LNCAP (cell line): Measurements from ENCODE around the gene SLC22A23.

Source experiments
- TF ChIP-seq, protein P1 (sequence below): fragments of 450-650 bp; IDR thresholded peaks from 2 replicates; pipeline ENCODE4 v1.5.1; 2017; ENCODE audit warnings: mild to moderate bottlenecking

SLC22A23 gene

DNA sequence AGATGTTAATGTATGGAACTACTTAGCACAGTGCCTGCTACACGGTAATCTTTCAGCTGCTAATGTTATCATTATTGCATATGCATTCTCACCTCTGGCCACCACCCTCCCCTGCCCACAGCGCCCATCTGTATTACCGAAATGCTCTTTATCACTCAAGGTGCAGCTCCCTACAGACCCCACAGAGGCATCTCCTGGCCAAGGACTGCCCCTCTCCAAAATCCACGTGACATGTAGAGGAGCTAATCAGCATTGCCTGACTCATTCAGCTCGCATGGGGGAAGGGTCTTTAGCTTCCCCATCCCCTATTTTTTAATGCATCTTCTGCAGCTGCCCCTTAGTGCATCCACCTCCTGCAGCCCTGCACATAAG is 41.8 kb downstream of the SLC22A23 start:
- TF ChIP-seq, protein P1, sequence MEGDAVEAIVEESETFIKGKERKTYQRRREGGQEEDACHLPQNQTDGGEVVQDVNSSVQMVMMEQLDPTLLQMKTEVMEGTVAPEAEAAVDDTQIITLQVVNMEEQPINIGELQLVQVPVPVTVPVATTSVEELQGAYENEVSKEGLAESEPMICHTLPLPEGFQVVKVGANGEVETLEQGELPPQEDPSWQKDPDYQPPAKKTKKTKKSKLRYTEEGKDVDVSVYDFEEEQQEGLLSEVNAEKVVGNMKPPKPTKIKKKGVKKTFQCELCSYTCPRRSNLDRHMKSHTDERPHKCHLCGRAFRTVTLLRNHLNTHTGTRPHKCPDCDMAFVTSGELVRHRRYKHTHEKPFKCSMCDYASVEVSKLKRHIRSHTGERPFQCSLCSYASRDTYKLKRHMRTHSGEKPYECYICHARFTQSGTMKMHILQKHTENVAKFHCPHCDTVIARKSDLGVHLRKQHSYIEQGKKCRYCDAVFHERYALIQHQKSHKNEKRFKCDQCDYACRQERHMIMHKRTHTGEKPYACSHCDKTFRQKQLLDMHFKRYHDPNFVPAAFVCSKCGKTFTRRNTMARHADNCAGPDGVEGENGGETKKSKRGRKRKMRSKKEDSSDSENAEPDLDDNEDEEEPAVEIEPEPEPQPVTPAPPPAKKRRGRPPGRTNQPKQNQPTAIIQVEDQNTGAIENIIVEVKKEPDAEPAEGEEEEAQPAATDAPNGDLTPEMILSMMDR: no peak

DNA sequence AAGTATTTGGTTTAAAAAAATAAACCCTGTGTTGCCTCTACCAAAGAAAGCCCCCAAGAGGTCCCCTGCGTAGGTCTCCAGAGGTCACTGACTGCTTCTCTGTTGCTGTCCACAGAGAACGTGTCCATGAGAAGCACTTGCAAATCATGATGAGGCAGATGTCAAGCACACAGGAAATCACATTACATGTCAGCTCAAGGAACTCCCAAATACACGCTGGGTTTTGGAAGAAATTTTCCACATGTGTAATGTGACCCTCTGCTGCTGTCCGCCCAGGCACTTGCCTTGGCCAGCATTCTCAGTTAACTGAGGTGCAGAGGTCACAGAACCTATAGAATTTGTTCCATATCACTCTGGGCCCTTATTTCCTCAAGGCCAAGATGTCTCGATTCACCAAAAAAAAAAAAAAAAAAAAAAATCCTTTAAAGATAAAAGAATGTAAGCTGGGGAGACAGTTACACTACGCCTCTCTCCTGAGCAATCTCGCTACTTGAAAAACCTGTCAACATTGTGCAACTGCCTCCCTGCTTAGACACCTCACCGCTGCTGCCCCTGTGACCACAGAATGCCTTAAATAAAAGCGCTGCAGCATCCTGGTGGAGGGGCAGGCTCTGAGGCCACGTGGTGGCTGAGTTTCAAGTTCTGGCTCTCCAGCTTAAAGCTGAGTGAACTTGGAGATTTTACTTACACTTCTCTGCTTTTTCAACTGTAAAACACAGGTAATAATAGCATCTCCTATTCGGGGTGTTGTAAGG is 42.3 kb downstream of the SLC22A23 start:
- TF ChIP-seq, protein P1: no peak

DNA sequence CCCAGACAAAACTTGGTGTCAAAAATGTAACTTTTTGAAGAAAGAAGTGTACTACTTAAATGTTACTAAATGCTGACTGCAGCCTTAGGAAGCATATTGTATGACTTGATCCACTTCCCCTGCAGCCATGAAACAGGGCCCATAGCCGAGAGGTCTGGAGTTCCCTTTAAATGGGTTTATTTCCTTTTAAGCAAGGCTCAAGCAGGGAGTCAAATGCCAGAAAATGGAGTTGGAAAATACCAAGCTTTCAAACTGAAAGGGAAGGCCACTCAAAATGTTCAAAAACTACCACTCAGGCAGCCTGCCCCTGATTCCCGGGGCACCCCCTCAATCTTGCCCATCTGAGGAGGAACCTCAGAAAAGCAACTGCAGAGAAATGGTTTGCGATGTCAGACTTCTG is 43.3 kb downstream of the SLC22A23 start:
- TF ChIP-seq, protein P1: no peak

DNA sequence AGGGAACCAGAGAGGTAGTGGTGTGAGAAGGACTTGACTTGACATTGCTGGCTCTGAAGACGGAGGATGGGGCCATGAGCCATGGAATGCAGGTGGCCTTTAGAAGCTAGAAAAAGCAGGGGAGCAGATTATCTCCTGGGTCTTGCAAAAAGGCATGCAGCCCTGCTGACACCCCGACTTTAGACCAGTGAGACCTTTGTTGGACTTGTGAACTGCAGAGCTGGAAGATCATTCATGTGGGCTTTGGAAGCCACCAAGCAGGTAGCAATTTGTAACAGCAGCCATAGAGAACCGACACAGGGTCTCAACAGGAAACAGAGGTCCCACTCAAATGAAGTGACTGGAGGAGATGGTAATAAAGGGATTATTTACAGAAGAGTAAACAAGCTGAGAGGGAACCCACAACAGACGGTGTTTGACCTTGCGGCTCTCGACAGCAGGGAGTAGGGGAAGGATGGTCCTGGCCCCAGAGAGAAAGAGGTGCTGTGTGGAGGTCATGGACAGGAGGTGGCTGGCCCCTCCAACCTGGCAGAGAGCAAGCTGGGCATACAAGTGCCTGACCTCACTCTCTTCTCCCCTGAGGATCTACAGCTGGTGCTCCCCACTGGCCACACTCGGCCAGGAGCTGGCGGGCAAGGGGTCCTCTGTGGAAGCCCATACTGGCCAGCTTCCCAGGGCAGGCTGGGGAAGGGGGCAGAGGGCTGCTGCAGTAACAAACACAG is 43.9 kb downstream of the SLC22A23 start:
- TF ChIP-seq, protein P1: no peak

DNA sequence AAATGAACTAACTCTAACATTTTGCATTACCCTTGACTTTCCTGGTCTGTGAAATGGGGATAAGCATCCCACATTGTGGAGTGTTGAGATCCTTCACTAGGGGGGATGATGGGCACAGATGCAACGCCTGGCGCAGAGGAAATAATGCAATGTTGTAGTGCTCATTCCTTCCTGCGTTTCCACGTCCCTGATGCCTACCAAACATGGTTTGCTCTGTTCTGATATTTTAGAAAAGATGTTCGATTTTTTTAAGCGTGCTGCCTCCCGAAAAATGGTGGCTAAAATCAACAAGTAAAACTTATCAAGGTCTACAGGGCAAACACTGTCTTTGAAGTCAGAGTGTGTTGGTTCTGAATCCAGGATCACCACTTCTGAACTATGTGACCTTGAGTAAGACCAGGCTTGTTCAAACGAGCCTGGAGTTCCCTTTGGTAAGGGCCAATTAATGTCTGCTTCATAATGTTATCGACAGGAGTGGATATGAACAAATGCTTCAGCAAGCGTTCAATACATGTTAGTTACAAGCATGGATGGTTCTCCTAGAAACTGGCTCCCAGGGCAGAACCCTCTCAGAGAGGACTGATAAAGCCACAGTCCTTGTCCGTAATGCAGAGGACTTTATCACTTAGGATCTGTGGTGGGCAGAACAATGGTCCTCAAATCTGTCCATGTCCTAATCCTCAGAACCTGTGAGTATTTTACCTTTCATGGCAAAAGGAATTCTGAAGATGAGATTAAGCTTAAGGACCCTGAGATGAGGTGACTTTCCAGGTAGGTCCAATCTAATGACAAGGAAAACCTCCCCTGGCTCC is 44.7 kb downstream of the SLC22A23 start:
- TF ChIP-seq, protein P1: no peak

DNA sequence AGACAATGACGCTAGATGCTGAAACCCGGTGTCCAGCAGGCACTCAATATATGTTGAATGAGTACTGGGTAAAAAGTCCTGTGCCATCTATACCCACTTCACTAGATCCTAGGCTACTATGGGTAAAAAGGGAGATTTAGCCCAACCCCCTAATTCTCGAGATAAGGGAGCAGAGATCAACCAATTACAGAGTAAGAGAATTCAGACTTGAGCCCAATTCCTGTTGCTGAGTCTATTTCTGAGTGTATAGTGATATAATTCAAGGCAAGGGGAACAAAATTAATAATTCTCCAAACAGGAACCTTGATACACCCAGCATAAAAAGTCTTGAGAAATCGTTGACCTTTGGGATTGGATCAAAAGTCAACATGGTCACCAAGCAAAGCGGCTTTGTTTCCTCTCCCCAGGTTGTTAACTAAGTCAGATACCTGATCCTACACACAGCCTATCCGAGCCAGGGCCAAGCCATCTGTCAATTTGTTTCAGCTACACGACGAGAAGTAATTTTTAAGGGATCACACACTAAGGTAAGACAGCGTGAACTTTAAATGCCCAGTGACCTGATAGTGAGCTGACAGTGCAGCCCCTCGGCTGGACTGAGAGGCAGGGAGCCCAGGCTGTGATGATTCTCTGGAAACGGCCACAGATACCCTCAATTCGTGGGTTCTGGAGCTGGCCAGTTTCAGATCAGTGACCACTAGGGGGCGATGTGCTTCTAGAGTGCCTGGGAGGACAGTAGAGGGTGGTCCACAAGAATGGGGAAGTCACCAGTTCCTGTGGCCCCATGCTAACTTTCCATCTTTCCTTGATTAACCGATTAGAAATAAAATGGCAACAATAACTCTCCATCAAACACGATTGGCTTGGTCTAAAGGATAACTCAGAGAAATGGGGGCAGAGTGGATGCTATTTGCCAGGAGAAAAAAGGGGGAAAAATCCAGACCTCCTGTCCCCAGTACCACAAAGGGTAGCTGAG is 46.2 kb downstream of the SLC22A23 start:
- TF ChIP-seq, protein P1: peak; percentile 64
